CD4-positive, alpha-beta T cell (primary cell): Measurements from ENCODE around the gene NLGN1. TPM values are rescaled to one million over a fixed set of nuclear protein-coding genes. Genes with fewer than 3 reads are reported as not detected.

Source experiments
- ATAC-seq: fragments of 200-7000 bp; cut with Tn5 transposase; one replicate; pipeline ENCODE4 v1.10.0; 2022; ENCODE audit warnings: mild to moderate bottlenecking; ENCODE audit not compliant: poor library complexity
- CTCF ChIA-PET: fragments of 350-600 bp; sonication (Branson Sonifier 250); formaldehyde crosslinking; loops from one replicate; lab custom pipeline; 2021; ENCODE audit warnings: antibody characterized with exemption, inconsistent platforms; lab: Charles Lee
- POLR2A ChIA-PET: fragments of 350-600 bp; sonication (Branson Sonifier 250); formaldehyde crosslinking; loops from one replicate; lab custom pipeline; 2021; ENCODE audit warnings: antibody characterized with exemption, inconsistent platforms; lab: Charles Lee
- DNase-seq, 14 experiments: peaks; one replicate each; pipeline ENCODE4 v3.0.0-alpha.2; 2013 to 2020; ENCODE audit warnings: mixed read lengths in 2 of 14
- H3K27ac ChIP-seq, 2 donors: one replicate each; pipeline versions ENCODE4 v1.5.1 to v1.7.0; 2013; ENCODE audit warnings: low read length in 2 of 2, low read depth in 1 of 2, mild to moderate bottlenecking in 1 of 2
- H3K27me3 ChIP-seq, 2 experiments: 1 replicate in 1 of 2; 2 replicates in 1 of 2; pipeline versions ENCODE4 v1.6.1 to v1.7.0; 2013; ENCODE audit warnings: low read length in 2 of 2, control low read depth in 1 of 2, mild to moderate bottlenecking in 1 of 2, moderate library complexity in 1 of 2; ENCODE audit not compliant: insufficient read depth in 2 of 2, control insufficient read depth in 1 of 2
- H3K36me3 ChIP-seq: one replicate; pipeline ENCODE4 v1.6.1; 2013; ENCODE audit warnings: low read length, control low read depth; ENCODE audit not compliant: insufficient read depth
- H3K4me1 ChIP-seq: one replicate; pipeline ENCODE4 v1.6.1; 2013; ENCODE audit warnings: low read length, control low read depth; ENCODE audit not compliant: insufficient read depth
- H3K4me3 ChIP-seq: one replicate; pipeline ENCODE4 v1.5.1; 2013; ENCODE audit warnings: mild to moderate bottlenecking, low read length, moderate library complexity
- H3K9me3 ChIP-seq, 2 experiments: 1 replicate in 1 of 2; 2 replicates in 1 of 2; pipeline versions ENCODE4 v1.6.1 to v1.7.0; 2013; ENCODE audit warnings: low read length in 2 of 2, mild to moderate bottlenecking in 2 of 2, control low read depth in 1 of 2, moderate library complexity in 1 of 2; ENCODE audit not compliant: control insufficient read depth in 1 of 2, insufficient read depth in 1 of 2
- H3K27ac Mint-ChIP-seq: one replicate; pipeline ENCODE4 v1.8.0; 2020; ENCODE audit warnings: mixed read lengths
- H3K27me3 Mint-ChIP-seq: one replicate; pipeline ENCODE4 v1.8.0; 2021; ENCODE audit warnings: mixed read lengths
- H3K36me3 Mint-ChIP-seq: one replicate; pipeline ENCODE4 v1.8.0; 2021; ENCODE audit warnings: low read depth, mixed read lengths
- H3K4me1 Mint-ChIP-seq: one replicate; pipeline ENCODE4 v1.8.0; 2021; ENCODE audit warnings: low read depth, mixed read lengths
- H3K4me3 Mint-ChIP-seq: one replicate; pipeline ENCODE4 v1.8.0; 2020; ENCODE audit warnings: mild to moderate bottlenecking, mixed read lengths
- H3K9me3 Mint-ChIP-seq: one replicate; pipeline ENCODE4 v1.8.0; 2020; ENCODE audit warnings: mixed read lengths
- intact Hi-C, 2 experiments: fragments of 100-400 bp; cut with DNase I in 1 of 2; cut with micrococcal nuclease in 1 of 2; formaldehyde crosslinking; loops; one replicate each; pipeline versions ENCODE4 v1.15.1 to v1.9.0; 2023 to 2025; cut with DNase I, micrococcal nuclease
- total RNA-seq, 174 experiments: library from RNA in 2 of 174; stranded (reverse) in 2 of 174; gene quantifications; one replicate each; pipeline ENCODE4 v1.2.3 and lab custom pipeline; 2021 to 2026
- TF ChIP-seq, protein P1 (sequence below): fragments of 200-600 bp; IDR thresholded peaks from one replicate; pipeline ENCODE4 v1.8.0; 2022; ENCODE audit warnings: antibody characterized with exemption, mild to moderate bottlenecking

The NLGN1 gene
- total RNA-seq, 2 experiments from 2014 or later, result not detected

DNA sequence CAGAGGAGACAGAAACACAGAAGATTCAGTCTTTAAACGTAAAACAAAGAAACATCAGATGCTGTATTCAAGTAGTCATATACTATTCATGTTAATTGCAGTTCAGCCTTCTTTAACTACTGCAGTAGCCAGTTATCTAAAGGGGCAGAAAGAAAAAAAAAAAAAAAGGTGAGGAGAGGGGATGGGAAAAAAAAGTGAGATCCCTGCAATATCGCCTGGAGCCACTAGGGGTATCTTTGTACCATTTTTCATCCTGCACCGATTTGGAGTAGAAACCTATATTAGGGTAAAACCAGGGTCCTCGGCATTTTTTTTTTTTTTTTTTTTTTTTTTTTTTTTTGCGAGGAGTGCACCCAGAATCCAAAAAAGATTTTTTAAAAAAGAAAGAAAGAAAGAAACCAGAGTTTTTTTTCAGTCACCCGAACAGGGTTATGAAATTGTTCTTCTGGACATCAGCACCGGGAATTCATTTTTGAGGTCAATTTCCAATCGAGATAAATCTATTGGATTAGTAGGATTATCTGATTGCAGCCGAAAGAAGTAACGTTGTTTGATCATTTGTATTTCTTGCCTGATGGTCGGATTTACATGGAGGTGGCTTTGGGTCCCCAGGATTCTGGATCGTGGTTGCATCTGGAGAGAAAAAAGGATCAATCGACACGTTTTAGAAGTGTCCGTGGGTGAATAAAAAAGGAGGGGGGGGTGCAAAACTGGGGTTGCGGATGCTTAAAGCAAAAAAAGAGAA, 186.7 kb downstream of the NLGN1 start:
- H3K36me3 Mint-ChIP-seq, result no peaks in the 10 kb centered on the region
- no peak overlapping the region for H3K27ac ChIP-seq
- peaks cover 32% of the 10 kb centered on the region for H3K27me3 Mint-ChIP-seq
- DNase-seq, result no peak
- H3K27me3 ChIP-seq, result peaks cover 7 to 12% of the 10 kb centered on the region in 2 experiments
- POLR2A ChIA-PET, result no interaction called here
- H3K27ac Mint-ChIP-seq, result no peak overlapping the region
- no peaks in the 10 kb centered on the region for H3K36me3 ChIP-seq
- intact Hi-C loops, result no loop called here
- CTCF ChIA-PET, result no interaction called here
- H3K9me3 ChIP-seq, result peaks cover 0 to 8% of the 10 kb centered on the region in 2 experiments
- H3K4me1 ChIP-seq, result no peaks in the 10 kb centered on the region
- no peak overlapping the region for H3K4me3 ChIP-seq
- no peak for ATAC-seq
- H3K9me3 Mint-ChIP-seq, result no peaks in the 10 kb centered on the region
- TF ChIP-seq, protein P1, sequence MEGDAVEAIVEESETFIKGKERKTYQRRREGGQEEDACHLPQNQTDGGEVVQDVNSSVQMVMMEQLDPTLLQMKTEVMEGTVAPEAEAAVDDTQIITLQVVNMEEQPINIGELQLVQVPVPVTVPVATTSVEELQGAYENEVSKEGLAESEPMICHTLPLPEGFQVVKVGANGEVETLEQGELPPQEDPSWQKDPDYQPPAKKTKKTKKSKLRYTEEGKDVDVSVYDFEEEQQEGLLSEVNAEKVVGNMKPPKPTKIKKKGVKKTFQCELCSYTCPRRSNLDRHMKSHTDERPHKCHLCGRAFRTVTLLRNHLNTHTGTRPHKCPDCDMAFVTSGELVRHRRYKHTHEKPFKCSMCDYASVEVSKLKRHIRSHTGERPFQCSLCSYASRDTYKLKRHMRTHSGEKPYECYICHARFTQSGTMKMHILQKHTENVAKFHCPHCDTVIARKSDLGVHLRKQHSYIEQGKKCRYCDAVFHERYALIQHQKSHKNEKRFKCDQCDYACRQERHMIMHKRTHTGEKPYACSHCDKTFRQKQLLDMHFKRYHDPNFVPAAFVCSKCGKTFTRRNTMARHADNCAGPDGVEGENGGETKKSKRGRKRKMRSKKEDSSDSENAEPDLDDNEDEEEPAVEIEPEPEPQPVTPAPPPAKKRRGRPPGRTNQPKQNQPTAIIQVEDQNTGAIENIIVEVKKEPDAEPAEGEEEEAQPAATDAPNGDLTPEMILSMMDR, result peak; percentile 23
- no peak overlapping the region for H3K4me3 Mint-ChIP-seq
- peaks cover 10% of the 10 kb centered on the region for H3K4me1 Mint-ChIP-seq

- Mint-ChIP-seq H3K27ac (no peak overlapping the region), H3K4me3 (no peak overlapping the region), H3K4me1 (peaks cover 10% of the 10 kb centered on the region), H3K27me3 (peaks cover 32% of the 10 kb centered on the region), H3K36me3 (no peaks in the 10 kb centered on the region), H3K9me3 (no peaks in the 10 kb centered on the region)
- ATAC-seq (no peak), DNase-seq (no peak)
- Histone ChIP-seq H3K9me3 (peaks cover 0 to 8% of the 10 kb centered on the region in 2 experiments), H3K36me3 (no peaks in the 10 kb centered on the region), H3K27me3 (peaks cover 7 to 12% of the 10 kb centered on the region in 2 experiments), H3K27ac (no peak overlapping the region), H3K4me3 (no peak overlapping the region), H3K4me1 (no peaks in the 10 kb centered on the region)
- TF ChIP-seq, protein P1, result no peak
- ChIA-PET CTCF (no interaction called here), POLR2A (no interaction called here)
- intact Hi-C loops, result no loop called here
Measured at GRCh38 chr3:173584838-173585831, 187.6 kb downstream of the NLGN1 start.

GRCh38 chr3:173586166-173586565, 188.6 kb downstream of the NLGN1 start:
- H3K27ac Mint-ChIP-seq, result no peak overlapping the region
- H3K27me3 ChIP-seq, result peaks cover 7 to 12% of the 10 kb centered on the region in 2 experiments
- H3K36me3 Mint-ChIP-seq, result no peaks in the 10 kb centered on the region
- H3K4me1 ChIP-seq, result no peaks in the 10 kb centered on the region
- peaks cover 0 to 8% of the 10 kb centered on the region in 2 experiments for H3K9me3 ChIP-seq
- H3K27me3 Mint-ChIP-seq, result peaks cover 32% of the 10 kb centered on the region
- TF ChIP-seq, protein P1, result no peak
- H3K36me3 ChIP-seq, result no peaks in the 10 kb centered on the region
- CTCF ChIA-PET, result no interaction called here
- H3K27ac ChIP-seq, result no peak overlapping the region
- H3K4me1 Mint-ChIP-seq, result peaks cover 10% of the 10 kb centered on the region
- no peak for ATAC-seq
- POLR2A ChIA-PET, result no interaction called here
- intact Hi-C loops, result no loop called here
- H3K4me3 ChIP-seq, result no peak overlapping the region
- H3K4me3 Mint-ChIP-seq, result no peak overlapping the region
- no peak for DNase-seq
- H3K9me3 Mint-ChIP-seq, result no peaks in the 10 kb centered on the region
